GM23248 (cell line): ENCODE results near the gene MOB2. TPM values are rescaled to one million over a fixed set of nuclear protein-coding genes. Genes with fewer than 3 reads are reported as not detected.

Source experiments
- DNase-seq: peaks from one replicate; pipeline ENCODE4 v3.0.0-alpha.2; 2015
- H2AFZ ChIP-seq: fragments of 200-600 bp; sonication (generic); 2 replicates; pipeline ENCODE4 v1.6.1; 2016; ENCODE audit warnings: antibody characterized with exemption
- H3F3A ChIP-seq: fragments of 200-600 bp; sonication (generic); 2 replicates; pipeline ENCODE4 v1.6.1; 2016; ENCODE audit warnings: mild to moderate bottlenecking, antibody characterized with exemption, mixed run types; ENCODE audit not compliant: insufficient read depth
- H3K27ac ChIP-seq: fragments of 200-600 bp; sonication (generic); 2 replicates; pipeline ENCODE4 v1.5.1; 2016; ENCODE audit warnings: mild to moderate bottlenecking
- H3K27me3 ChIP-seq: fragments of 200-600 bp; sonication (generic); replicated peaks from 2 replicates; pipeline ENCODE4 v1.6.1; 2016; ENCODE audit warnings: mild to moderate bottlenecking; ENCODE audit not compliant: insufficient read depth
- H3K36me3 ChIP-seq: fragments of 200-600 bp; sonication (generic); 2 replicates; pipeline ENCODE4 v1.6.1; 2016; ENCODE audit warnings: low read depth, mild to moderate bottlenecking
- H3K4me1 ChIP-seq: fragments of 200-600 bp; sonication (generic); 2 replicates; pipeline ENCODE4 v1.6.1; 2016; ENCODE audit warnings: mild to moderate bottlenecking; ENCODE audit not compliant: insufficient read depth
- H3K4me2 ChIP-seq: fragments of 200-600 bp; sonication (generic); one replicate; pipeline ENCODE4 v1.6.1; 2016; ENCODE audit warnings: mild to moderate bottlenecking; ENCODE audit not compliant: unreplicated experiment
- H3K4me3 ChIP-seq: fragments of 200-600 bp; sonication (generic); 2 replicates; pipeline ENCODE4 v1.5.1; 2016; ENCODE audit warnings: mild to moderate bottlenecking
- H3K79me2 ChIP-seq: fragments of 200-600 bp; sonication (generic); 2 replicates; pipeline ENCODE4 v1.6.1; 2016; ENCODE audit warnings: mild to moderate bottlenecking; ENCODE audit not compliant: insufficient read depth
- H3K9ac ChIP-seq: fragments of 200-600 bp; sonication (generic); 2 replicates; pipeline ENCODE4 v1.6.1; 2016; ENCODE audit warnings: mild to moderate bottlenecking
- H3K9me2 ChIP-seq: fragments of 200-600 bp; sonication (generic); 2 replicates; pipeline ENCODE4 v1.6.1; 2016; ENCODE audit warnings: mixed run types, mild to moderate bottlenecking, moderate library complexity; ENCODE audit not compliant: insufficient read depth
- H3K9me3 ChIP-seq: fragments of 200-600 bp; sonication (generic); one replicate; pipeline ENCODE4 v1.6.1; 2017; ENCODE audit warnings: low read depth
- H4K20me1 ChIP-seq: fragments of 200-600 bp; sonication (generic); 2 replicates; pipeline ENCODE4 v1.6.0; 2016; ENCODE audit not compliant: insufficient read depth
- EZH2 ChIP-seq: fragments of 200-600 bp; sonication (generic); IDR thresholded peaks from 2 replicates; pipeline ENCODE4 v1.6.1; 2018; ENCODE audit warnings: antibody characterized with exemption, mild to moderate bottlenecking; ENCODE audit not compliant: insufficient read depth, poor library complexity, severe bottlenecking
- EZH2phosphoT487 ChIP-seq: fragments of 200-600 bp; sonication (generic); IDR thresholded peaks from 2 replicates; pipeline ENCODE4 v1.6.1; 2018; ENCODE audit warnings: antibody characterized with exemption, moderate library complexity, mild to moderate bottlenecking, low read depth; ENCODE audit not compliant: insufficient read depth
- WGBS, 2 experiments: methylation state at CpG; one replicate each; pipeline ENCODE4 v1.1.6; 2015 to 2017; ENCODE audit warnings: low lambda C conversion rate in 2 of 2, low coverage in 1 of 2; ENCODE audit errors: missing lambda C conversion rate in 2 of 2; 5-methylcytosine and 5-hydroxymethylcytosine counted together
- in situ Hi-C: fragments of 300-500 bp; cut with MboI; formaldehyde crosslinking; loops from 2 replicates; pipeline ENCODE4 v1.15.0; 2020
- polyA plus RNA-seq: library from polyadenylated mRNA; unstranded; fragments of >200 nt; fragmentation: Nextera tagmentation; extraction: Ambion mirVana; gene quantifications from 2 replicates; pipeline ENCODE4 v1.2.1, GENCODE V29; 2016
- total RNA-seq: library from RNA; depleted of rRNA; stranded (reverse); fragments of >200 nt; shearing (Covaris generic); gene quantifications from 2 replicates; pipeline ENCODE4 v1.2.3, GENCODE V29; 2014

MOB2 gene
- total and polyA plus RNA-seq, 2 experiments from 2014 or later, result 28.8 to 29.3 TPM

DNA sequence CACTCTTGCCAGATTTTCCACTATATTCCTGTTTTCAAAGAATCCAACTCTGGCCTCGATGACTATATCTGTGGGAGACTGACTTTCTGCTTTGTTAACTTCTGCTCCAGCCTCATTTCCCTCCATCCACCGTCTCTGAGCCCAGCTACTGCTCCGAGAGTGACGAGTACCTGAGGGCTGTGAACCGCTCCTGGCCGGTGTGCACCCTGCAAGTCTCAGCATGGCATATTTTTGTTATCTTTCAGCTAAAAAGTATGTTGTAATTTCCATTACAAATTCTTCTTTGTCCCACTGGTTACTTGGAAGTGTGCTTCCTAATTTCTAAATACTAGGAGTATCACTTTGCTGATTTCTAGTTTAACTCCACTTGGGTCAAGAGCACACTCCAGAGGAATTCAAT is 36.5 kb upstream of the MOB2 start:
- Histone ChIP-seq H3K27me3 (no peaks in the 10 kb centered on the region), H3K4me3 (no peak overlapping the region), H3K36me3 (no peaks in the 10 kb centered on the region), H4K20me1 (peaks cover 19% of the 10 kb centered on the region), H3K9me3 (no peaks in the 10 kb centered on the region), H3K9me2 (no peaks in the 10 kb centered on the region), H3K27ac (no peak overlapping the region), H3K79me2 (peaks cover 98% of the 10 kb centered on the region), H3F3A (no peaks in the 10 kb centered on the region), H3K4me2 (no peak overlapping the region), H2AFZ (no peak overlapping the region), H3K9ac (no peak overlapping the region), H3K4me1 (no peaks in the 10 kb centered on the region)
- TF ChIP-seq EZH2phosphoT487 (no peak), EZH2 (no peak)
- in situ Hi-C loops, result no loop called here
- 71 to 77% methylated on average over 6 of the region's 6 CpGs for WGBS, 2 experiments
- no peak for DNase-seq

GRCh38 chr11:1522081-1522424 is 35.5 kb upstream of the MOB2 start:
- no peaks in the 10 kb centered on the region for H3K36me3 ChIP-seq
- DNase-seq, result no peak
- no peaks in the 10 kb centered on the region for H3K27me3 ChIP-seq
- H3K4me1 ChIP-seq, result no peaks in the 10 kb centered on the region
- in situ Hi-C loops, result no loop called here
- no peak overlapping the region for H3K9ac ChIP-seq
- no peak overlapping the region for H3K27ac ChIP-seq
- peaks cover 16% of the 10 kb centered on the region for H4K20me1 ChIP-seq
- no peaks in the 10 kb centered on the region for H3K9me3 ChIP-seq
- TF ChIP-seq EZH2phosphoT487 (no peak), EZH2 (no peak)
- H3K4me3 ChIP-seq, result no peak overlapping the region
- H3K4me2 ChIP-seq, result no peak overlapping the region
- H3K9me2 ChIP-seq, result no peaks in the 10 kb centered on the region
- H2AFZ ChIP-seq, result no peak overlapping the region
- H3K79me2 ChIP-seq, result peaks cover 100% of the 10 kb centered on the region
- H3F3A ChIP-seq, result no peaks in the 10 kb centered on the region
- 94 to 96% methylated on average over 8 of the region's 8 CpGs for WGBS, 2 experiments

DNA sequence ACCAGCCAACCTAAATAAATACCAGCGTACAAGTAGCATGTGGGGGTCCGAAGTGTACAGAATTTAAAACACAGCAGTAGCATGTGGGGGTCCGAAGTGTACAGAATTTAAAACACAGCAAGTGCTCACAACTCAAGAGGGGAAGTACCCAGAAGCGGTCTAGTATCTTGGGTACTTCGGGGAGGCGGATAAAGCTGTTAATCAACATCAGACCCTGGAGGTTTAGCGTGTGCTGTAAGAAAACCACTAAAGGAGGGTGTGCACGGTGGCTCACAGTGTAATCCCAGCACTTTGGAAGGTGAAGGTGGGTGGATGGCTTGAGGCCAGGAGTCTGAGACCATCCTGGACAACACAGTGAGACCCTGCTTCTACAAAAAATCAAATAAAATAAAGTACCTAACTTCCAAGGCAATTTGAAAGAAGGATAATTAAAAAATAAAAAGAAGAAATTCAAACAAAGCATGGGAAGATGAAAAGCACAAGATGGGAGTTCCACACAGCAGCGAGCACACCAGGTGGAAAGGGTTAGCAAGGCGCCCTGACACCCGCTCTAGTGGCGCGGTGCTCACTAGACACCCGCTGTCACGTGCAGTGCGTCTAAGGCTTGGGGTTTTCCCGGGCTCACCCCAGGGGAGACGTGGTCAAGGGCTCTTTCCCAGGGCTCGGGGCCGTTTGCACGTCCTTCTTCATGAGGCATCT is 35.0 kb upstream of the MOB2 start:
- WGBS, 2 experiments, result 93 to 94% methylated on average over 21 of the region's 21 CpGs
- no peaks in the 10 kb centered on the region for H3K9me2 ChIP-seq
- H3F3A ChIP-seq, result no peaks in the 10 kb centered on the region
- H3K9ac ChIP-seq, result no peak overlapping the region
- TF ChIP-seq EZH2phosphoT487, result no peak
- no peak for TF ChIP-seq EZH2
- H3K27me3 ChIP-seq, result no peaks in the 10 kb centered on the region
- H2AFZ ChIP-seq, result no peak overlapping the region
- no peaks in the 10 kb centered on the region for H3K36me3 ChIP-seq
- no peak overlapping the region for H3K4me3 ChIP-seq
- no peaks in the 10 kb centered on the region for H3K9me3 ChIP-seq
- peaks cover 100% of the 10 kb centered on the region for H3K79me2 ChIP-seq
- H4K20me1 ChIP-seq, result peaks cover 16% of the 10 kb centered on the region
- no peak for DNase-seq
- H3K4me2 ChIP-seq, result no peak overlapping the region
- H3K4me1 ChIP-seq, result no peaks in the 10 kb centered on the region
- in situ Hi-C loops, result no loop called here
- no peak overlapping the region for H3K27ac ChIP-seq

- no peaks in the 10 kb centered on the region for H3K36me3 ChIP-seq
- H3F3A ChIP-seq, result no peaks in the 10 kb centered on the region
- H3K9me3 ChIP-seq, result no peaks in the 10 kb centered on the region
- no peak overlapping the region for H3K27ac ChIP-seq
- TF ChIP-seq EZH2 (no peak), EZH2phosphoT487 (no peak)
- no peaks in the 10 kb centered on the region for H3K9me2 ChIP-seq
- peaks cover 98% of the 10 kb centered on the region for H3K79me2 ChIP-seq
- no peaks in the 10 kb centered on the region for H3K4me1 ChIP-seq
- no peak overlapping the region for H2AFZ ChIP-seq
- in situ Hi-C loops, result no loop called here
- H3K9ac ChIP-seq, result no peak overlapping the region
- WGBS, 2 experiments, result 75 to 76% methylated on average over 19 of the region's 19 CpGs
- peaks cover 23% of the 10 kb centered on the region for H4K20me1 ChIP-seq
- H3K27me3 ChIP-seq, result no peaks in the 10 kb centered on the region
- H3K4me3 ChIP-seq, result no peak overlapping the region
- no peak overlapping the region for H3K4me2 ChIP-seq
- no peak for DNase-seq
Measured at GRCh38 chr11:1520663-1521267, 34.2 kb upstream of the MOB2 start.
